Activated naive CD4-positive, alpha-beta T cell treated with anti-CD3 and anti-CD28 coated beads, Interleukin-2, amount 50 U/mL, for 16 hours (primary cell): Measurements from ENCODE around the gene ANP32E.

Experiments
- DNase-seq: peaks from one replicate; pipeline ENCODE4 v3.0.0-alpha.2; 2020

ANP32E gene

DNA sequence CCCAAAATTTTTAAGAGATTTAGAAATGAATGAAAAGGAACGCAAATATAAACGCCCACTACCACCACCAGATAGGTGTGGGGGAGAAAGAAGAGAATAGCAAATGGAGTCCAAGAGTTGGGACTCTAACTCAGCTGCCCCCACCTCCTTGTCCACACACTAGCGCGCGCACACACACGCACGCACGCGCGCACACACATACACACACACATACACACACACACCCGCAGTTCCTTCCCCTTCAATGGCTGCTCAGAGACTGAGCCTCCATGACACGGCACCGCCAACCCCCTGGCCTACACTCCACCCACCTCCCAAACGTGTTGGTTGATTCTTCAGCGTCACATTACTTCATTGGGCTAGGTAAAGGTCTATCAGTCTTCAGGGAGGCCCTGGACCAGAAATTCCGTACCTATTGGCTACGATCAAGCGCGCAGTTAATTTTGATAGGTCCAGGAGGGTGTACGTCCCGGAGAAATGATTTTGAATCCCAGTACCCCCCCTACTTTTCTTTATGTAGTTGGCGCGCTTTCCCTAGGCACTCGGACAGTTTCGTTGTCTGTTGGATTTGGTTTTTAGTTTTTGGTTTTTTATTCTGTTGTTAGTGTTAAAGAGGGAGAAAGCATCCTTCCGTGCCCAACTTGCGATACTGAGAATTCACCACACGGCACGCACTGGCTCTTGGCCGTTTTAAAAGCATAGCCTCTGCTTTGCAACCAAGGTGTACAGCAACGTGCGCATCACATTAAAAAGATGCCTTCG is at the start of gene ANP32E:
TSS of gene ANP32E (minus strand) at position 261 of the 762 bp plus-strand sequence. CDS start 326 bp downstream, outside the sequence.
- peak; percentile 91 for DNase-seq

DNA sequence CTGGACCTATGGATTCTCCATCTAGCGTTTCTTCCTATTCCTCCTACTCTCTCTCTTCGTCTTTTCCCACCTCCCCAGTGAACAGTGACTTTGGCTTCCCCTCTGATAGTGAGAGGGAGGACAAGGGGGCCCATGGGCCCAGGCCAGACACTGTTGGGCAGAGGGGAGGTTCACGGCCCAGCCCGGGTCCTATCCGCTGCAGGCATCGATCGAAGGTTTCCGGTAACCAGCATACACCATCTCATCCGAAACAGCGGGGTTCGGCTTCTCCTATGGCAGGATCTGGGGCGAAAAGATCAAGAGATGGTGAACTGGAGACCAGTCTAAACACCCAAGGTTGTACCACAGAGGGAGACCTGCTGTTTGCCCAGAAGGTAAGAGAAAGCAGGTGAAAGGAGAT is 47.3 kb upstream of the ANP32E start:
- DNase-seq, result no peak

- no peak for DNase-seq
These were observed 46.6 kb upstream of the ANP32E start for GRCh38 chr1:150282558-150282958.

DNA sequence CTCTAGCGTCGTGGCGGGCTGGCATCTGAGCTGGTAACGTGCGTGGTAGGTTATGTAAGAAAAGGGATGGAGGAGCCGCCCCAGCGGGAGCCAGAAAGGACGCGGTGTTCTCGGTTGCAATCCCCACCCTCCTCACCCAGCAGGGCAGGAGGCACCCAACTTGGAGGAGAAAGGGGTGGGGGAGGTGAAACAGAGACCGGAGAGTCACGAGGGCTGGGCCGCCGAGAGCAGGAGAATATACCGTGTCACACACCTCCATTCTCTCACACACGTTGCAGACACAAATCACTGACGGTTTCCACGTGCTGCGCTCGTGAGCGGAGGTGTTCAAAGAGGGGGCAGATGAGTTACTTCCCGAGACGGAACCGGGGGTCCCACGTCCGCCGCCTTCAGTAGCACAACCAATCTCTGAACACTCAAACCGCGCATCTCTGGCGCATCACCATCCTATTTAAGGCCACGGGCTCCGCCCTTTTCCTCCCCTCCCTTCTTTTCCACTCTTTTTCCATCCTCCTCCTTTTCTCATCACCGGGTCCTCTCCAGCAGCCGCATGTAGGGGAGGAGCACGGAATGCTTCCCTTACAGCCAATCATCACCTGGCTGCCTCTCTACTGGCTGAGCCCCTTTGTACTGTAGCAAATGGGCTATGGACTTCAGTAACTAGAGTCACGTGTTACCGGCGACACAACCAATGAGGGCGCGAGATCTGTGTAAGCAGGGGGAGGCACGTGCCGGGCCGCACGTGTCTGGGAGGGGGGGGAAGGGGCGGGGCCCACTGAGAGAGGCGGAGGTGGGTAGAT is 46.0 kb upstream of the ANP32E start, which contains the start of gene CIART:
TSS of gene CIART (plus strand) at position 797 of the 800 bp plus-strand sequence. CDS start 714 bp downstream, outside the sequence.
- peak; percentile 81 for DNase-seq

- DNase-seq, result peak; percentile 67
These were observed 45.4 kb upstream of the ANP32E start for GRCh38 chr1:150281221-150281757.

GRCh38 chr1:150280138-150280707 is 44.3 kb upstream of the ANP32E start:
- no peak for DNase-seq

DNA sequence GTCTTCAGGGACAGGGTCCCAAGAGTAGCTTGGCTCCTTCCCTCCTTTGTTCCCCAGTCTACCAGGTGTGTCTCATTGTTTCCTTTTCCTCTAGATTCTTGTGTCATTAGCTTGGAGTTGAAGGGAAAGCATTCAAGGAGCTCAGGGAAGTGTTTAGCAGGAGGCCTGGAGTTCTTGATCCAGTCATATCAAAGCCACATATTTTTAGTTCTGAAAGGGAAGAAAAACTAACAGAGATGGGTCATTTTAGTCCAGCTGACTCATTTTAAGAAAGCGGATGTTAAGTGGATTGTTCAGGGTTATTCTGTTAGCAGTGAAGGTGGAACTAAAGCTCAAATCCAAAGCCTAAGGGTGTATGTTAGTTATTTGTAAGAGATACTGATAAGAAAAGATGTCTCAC is 37.4 kb upstream of the ANP32E start:
- no peak for DNase-seq

DNA sequence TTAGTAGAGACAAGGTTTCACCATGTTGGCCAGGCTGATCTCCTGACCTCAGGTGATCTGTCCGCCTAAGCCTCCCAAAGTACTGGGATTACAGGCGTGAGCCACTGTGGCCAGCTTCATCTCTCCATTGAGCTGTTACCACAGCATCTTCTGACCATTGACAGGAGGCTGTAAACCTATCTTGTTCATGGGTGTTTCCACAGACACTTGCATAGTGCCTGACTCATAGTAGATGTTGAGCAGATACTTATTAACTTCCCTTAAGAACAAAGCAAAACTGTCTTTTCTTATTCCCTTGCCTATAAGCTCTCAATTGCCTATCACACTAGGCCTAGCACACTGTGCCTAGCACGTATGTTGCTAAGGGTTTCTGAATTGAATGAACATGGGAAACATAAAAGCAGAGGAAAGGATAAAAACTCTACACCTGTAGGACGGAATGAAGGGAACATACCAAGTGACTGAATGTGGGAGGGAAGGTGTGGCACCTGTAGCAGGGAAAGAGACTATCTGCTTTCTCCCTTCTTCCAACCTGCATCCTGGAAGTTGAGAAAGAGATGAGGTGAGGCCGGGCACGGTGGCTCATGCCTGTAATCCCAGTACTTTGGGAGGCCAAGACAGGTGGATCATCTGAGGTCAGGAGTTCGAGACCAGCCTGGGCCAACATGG is 35.5 kb upstream of the ANP32E start:
- no peak for DNase-seq

DNA sequence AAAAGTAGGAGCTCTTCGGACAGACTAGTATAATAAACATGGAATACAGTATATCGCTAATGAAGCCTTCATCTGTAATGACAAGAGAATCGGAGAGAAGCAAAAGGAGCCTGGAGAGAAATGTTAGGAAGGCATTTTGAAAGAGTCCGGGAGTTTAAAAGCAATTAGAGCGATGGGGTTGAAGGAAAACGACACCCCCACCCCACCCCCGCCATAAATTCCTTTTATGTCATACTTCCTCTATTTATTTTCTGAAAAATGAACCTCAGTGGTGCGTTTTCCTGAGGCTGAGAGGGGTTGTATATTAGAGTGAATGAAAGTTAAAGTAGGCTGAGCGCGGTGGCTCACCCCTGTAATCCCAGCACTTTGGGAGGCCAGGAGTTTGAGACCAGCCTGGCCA is 33.5 kb upstream of the ANP32E start:
- DNase-seq, result no peak

GRCh38 chr1:150268705-150269403 is 32.9 kb upstream of the ANP32E start, which contains the start of gene APH1A:
Gene APH1A, minus strand, starts transcription at chr1:150269016. Its CDS starts 206 bp downstream, at chr1:150268810.
- DNase-seq, result peak; percentile 91

- DNase-seq, result peak; percentile 27
These were observed 32.4 kb upstream of the ANP32E start for GRCh38 chr1:150268340-150268704.

- DNase-seq, result no peak
These were observed 32.0 kb upstream of the ANP32E start for GRCh38 chr1:150267896-150268295.

DNA sequence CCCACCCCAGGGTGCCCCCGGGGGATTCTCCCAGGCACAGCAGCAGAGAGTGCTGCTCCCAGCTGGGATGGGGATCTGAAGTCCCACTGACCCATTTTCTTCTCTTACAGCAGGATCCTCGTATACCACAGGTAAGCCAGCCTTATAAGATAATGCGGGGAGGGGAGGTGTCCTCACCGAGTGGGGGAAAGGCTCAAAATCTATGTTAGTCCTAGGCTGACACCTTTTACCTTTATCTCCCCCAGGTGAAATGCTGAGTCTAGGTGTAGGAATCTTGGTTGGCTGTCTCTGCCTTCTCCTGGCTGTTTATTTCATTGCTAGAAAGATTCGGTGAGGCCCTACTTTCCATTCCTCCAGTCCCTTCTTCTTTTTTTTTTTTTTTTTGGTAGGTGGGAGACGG is 27.6 kb upstream of the ANP32E start:
- no peak for DNase-seq

- DNase-seq, result no peak
These were observed 26.7 kb upstream of the ANP32E start for GRCh38 chr1:150262388-150263320.

DNA sequence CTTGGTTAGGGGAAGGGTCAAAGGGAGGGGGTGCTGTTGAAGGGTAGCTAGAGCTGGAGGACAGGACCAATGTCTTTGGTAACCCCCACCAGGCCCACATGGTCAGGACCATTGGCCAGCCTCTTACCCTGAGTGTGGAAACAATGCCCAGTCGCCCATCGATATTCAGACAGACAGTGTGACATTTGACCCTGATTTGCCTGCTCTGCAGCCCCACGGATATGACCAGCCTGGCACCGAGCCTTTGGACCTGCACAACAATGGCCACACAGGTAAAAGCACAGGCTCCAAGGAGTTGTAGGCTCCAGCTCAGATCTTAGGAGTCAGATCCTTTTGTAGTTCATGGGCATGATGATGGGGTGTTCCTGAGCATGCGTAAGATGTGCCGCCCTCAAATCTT is 25.5 kb upstream of the ANP32E start:
- no peak for DNase-seq

DNA sequence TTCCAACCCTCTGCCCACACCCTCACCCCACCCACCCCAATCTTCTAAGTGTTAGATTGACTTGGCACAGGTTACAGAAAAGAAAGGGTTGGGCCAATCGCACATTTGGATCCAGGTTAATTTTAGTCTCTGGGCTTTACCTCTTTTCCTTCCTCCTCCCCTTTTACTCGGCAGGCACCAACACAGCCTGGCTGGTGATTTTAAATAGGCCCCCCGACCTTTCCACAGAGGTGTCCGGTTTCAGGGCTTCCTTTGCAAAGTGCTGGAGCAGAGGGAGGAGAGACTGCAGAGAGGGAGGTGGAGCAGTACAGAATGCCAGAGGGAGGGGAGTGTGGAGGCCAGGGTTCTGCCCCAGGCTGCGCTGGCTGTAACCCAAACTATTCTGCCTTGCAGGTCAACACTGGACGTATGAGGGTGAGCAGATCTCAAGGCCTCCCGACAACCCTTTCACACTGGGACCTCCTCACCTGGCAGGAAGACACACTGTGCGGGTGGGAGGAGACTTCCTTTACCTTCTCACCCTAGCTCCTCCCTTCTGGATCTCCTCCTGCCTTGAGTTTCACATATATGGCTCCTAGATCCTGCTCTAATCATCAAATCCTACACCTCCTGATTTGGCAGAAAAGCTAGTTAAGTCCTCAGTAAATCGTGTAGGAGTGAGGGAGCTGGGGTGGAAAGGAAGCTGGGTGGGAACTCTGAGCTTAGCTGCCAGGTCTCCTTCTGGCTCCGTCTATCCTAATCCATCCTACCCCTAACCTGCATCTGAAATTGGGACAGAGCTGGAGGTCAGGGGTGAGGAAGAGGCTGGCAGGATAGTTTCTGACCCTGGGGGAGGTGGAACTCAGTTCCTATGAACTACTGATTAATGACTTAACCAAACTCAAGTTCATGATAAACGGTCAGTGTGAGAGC is 24.1 kb upstream of the ANP32E start:
- no peak for DNase-seq

DNA sequence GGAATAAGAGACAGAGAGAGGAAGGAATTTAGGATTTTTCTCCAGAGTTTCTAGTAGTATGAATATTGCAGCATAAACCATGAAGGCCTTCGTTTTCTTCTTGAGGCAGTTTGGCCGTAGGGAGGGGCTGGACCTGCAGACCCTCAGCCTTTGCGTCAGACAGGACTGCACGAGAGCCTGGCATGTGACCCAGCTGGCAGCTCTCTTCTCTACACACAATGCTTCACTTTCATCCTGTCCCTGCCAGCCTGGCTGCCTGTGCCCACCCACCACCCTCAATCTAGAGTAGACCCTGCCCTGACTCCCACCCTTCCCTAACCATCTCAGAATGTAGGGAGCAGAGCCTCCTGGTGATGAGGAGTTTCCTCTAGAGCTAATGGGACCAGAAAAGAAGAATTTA is 23.3 kb upstream of the ANP32E start:
- DNase-seq, result no peak

DNA sequence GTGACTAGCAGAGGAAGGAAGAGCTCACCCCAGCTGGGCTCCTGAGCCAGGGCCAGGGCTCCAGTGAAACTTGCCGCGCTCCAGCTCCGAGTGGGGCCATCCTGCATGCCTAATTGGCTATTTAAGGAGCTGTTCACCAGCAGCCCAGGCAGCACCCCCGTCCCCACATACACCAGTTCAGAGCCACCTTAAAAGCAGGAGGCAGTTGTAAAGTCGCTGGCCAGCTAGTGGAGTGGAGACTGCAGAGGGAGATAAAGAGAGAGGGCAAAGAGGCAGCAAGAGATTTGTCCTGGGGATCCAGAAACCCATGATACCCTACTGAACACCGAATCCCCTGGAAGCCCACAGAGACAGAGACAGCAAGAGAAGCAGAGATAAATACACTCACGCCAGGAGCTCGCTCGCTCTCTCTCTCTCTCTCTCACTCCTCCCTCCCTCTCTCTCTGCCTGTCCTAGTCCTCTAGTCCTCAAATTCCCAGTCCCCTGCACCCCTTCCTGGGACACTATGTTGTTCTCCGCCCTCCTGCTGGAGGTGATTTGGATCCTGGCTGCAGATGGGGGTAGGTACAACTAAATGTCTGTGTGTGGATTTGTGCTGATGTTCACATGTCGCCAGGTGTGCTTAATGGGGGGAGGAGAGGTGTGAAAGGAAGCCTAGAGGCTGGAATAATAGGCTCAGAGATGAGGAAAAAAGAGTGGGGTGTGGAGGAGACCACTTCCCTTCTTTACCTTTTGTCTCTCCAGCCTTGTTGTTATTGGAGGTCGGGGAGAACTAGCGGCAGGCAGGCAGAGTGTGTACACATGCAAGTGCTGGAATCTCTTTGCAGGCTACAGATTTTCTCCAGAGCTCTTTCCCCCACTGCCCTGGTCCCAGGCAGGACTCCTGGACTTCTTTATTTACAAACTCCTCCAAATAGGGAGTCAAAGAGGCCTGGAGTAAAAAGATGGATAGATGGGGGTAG is 22.0 kb upstream of the ANP32E start, which contains the start of gene CA14:
TSS of gene CA14 (plus strand) at position 151 of the 962 bp plus-strand sequence. CDS start at position 506, 355 bp downstream.
- no peak for DNase-seq
